Ascending aorta (tissue), 2 donors: ENCODE data around the gene COL2A1. TPM values are rescaled to one million over a fixed set of nuclear protein-coding genes. Genes with fewer than 3 reads are reported as not detected.

Experiments used
- DNase-seq, 2 donors: peaks; one replicate each; pipeline ENCODE4 v3.0.0-alpha.2; 2019; ENCODE audit warnings: low spot score in 2 of 2
- H3K27ac ChIP-seq, 2 donors: fragments of 200-600 bp; sonication (generic); one replicate each; pipeline ENCODE4 v1.5.1; 2016 to 2017; ENCODE audit warnings: mild to moderate bottlenecking in 1 of 2
- H3K27me3 ChIP-seq: fragments of 200-600 bp; sonication (generic); one replicate; pipeline ENCODE4 v1.5.1; 2017
- H3K36me3 ChIP-seq, 2 donors: fragments of 200-600 bp; sonication (generic); one replicate each; pipeline ENCODE4 v1.5.1; 2016
- H3K4me1 ChIP-seq, 2 donors: fragments of 200-600 bp; sonication (generic); one replicate each; pipeline ENCODE4 v1.5.1; 2016 to 2017; ENCODE audit warnings: mild to moderate bottlenecking in 1 of 2
- H3K4me3 ChIP-seq, 2 donors: fragments of 200-600 bp; sonication (generic); one replicate each; pipeline ENCODE4 v1.5.1; 2016 to 2017; ENCODE audit warnings: mild to moderate bottlenecking in 1 of 2
- H3K9me3 ChIP-seq, 2 donors: fragments of 200-600 bp; sonication (generic); one replicate each; pipeline ENCODE4 v1.5.1; 2016
- intact Hi-C: fragments of 100-400 bp; cut with DNase I; formaldehyde crosslinking; loops from one replicate; pipeline ENCODE4 v1.15.1; 2023
- total RNA-seq: library from RNA; depleted of rRNA; stranded (reverse); fragments of >200 nt; gene quantifications from one replicate; pipeline ENCODE4 v1.1.0, GENCODE V29; 2016
- TF ChIP-seq, protein P1 (sequence below), 3 experiments: fragments of 200-600 bp in 2 of 3; fragments of 450-650 bp in 1 of 3; sonication (generic) in 2 of 3; IDR thresholded peaks; one replicate each; pipeline ENCODE4 v1.5.1; 2016 to 2019; ENCODE audit warnings: antibody characterized with exemption in 3 of 3, mild to moderate bottlenecking in 1 of 3, moderate library complexity in 1 of 3

The COL2A1 gene
- total RNA-seq, 1 donor from 2014 or later, result not detected

DNA sequence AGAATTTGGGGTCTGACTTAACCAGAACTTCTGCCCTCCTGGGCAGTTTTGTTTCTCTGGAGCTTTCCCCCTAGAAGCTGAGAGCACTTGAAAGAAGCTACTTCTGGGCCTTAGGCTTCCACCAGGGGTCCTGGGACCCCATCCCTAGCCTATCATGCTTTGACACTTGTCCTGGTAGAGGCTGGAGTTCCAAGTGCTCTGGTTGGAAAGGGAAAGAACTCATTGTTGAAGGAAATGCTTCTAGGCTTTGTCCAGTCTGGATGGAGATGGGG is 1.4 kb upstream of the COL2A1 start:
- Histone ChIP-seq H3K9me3 (no peaks in the 10 kb centered on the region), H3K4me1 (peaks cover 14 to 32% of the 10 kb centered on the region in 2 donors), H3K27ac (no peak overlapping the region), H3K27me3 (peaks cover 12% of the 10 kb centered on the region), H3K4me3 (no peak overlapping the region), H3K36me3 (no peaks in the 10 kb centered on the region)
- intact Hi-C loops, result loop anchor here (10.0 kb wide), 1 partner anchor 149 kb away; the partner anchor contains the start of gene ASB8
- DNase-seq, result no peak
- TF ChIP-seq, protein P1, sequence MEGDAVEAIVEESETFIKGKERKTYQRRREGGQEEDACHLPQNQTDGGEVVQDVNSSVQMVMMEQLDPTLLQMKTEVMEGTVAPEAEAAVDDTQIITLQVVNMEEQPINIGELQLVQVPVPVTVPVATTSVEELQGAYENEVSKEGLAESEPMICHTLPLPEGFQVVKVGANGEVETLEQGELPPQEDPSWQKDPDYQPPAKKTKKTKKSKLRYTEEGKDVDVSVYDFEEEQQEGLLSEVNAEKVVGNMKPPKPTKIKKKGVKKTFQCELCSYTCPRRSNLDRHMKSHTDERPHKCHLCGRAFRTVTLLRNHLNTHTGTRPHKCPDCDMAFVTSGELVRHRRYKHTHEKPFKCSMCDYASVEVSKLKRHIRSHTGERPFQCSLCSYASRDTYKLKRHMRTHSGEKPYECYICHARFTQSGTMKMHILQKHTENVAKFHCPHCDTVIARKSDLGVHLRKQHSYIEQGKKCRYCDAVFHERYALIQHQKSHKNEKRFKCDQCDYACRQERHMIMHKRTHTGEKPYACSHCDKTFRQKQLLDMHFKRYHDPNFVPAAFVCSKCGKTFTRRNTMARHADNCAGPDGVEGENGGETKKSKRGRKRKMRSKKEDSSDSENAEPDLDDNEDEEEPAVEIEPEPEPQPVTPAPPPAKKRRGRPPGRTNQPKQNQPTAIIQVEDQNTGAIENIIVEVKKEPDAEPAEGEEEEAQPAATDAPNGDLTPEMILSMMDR (IDR thresholded peaks at IDR 0.05), result no peak

DNA sequence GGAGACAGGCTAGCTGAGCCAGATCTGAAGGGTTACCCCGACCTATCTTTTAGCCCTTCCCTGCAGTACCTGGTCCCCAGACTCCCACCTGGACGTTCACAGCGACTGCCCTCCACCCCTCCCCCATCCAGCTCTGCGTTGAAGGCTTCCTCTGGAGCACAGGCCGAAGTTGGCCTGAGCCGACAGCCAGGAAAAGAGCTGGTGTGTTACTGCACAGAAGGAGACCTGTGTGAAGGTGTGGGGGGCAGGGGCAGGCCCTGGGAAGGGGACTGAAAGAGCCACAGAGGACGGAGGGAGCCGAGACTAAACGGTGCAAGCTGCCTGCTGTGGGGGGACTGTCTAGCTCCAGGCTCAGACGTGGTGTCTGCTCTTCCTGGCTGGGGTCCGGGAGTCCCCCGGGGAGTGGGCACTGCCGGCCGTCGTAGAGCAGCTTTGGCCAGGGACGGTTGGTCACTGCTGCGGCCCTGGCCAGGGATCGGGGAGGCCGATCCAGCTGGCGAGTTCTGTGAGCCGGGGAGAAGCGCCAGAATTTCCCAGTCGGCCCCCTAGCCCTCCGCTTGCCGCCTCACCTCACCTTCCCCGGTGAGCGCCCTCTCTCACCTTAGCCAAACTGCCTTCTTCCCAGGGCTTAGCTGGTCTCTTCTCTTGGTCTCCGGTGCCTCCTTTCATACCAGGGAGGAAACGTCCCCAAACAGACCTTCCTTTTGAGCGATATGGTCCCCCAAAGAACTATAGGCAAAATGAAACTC is 899 bp upstream of the COL2A1 start:
- intact Hi-C loops, result loop anchor here (10.0 kb wide), 1 partner anchor 150 kb away; the partner anchor contains the start of gene ASB8
- H3K4me3 ChIP-seq, result peak overlapping the region; percentile 49 to 73
- no peak for DNase-seq
- no peaks in the 10 kb centered on the region for H3K36me3 ChIP-seq
- no peak overlapping the region for H3K27ac ChIP-seq
- peaks cover 12% of the 10 kb centered on the region for H3K27me3 ChIP-seq
- H3K9me3 ChIP-seq, result no peaks in the 10 kb centered on the region
- peaks cover 14 to 32% of the 10 kb centered on the region in 2 donors for H3K4me1 ChIP-seq
- TF ChIP-seq, protein P1 (IDR thresholded peaks at IDR 0.05), result no peak

DNA sequence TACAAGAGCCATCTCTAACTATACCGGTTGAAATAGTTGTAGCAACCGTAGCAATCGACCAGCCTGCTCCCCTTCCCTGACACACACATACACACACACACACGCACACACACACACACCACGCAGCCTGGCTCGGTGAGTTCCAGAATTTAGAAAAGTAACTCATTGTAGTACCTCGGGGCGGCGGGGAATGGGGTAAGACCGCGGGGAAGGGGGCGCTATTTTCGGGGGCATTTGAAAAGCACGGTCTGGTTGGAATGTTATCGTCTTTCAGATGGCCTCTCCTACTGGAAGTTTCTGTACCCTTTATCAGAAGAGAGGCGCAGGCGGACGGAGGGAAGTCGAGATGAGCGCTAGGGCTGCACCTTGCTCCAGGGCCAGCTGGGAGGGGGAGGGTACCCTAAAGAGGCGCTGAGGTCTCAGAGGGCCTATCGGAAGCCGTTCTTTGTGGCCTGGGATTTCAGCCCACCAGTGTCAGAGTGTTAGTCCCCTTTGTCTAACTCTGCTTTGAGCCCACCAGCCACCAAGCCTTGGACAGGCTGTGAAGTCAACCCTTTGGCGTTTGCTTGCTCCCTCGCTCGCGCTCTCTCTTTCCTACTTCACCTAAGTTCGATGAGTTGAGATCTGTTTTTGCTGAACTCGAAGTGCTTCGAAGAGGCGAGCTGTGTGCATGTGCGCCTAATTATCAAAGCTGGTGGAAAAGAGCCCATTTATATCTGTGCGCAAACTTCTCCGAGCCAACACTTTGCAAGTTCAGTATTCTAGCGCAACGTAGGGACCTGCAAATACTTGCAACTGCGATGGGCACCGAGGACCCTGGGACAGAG is 837 bp downstream of the COL2A1 start:
- intact Hi-C loops, result loop anchor here (10.0 kb wide), 1 partner anchor 151 kb away; the partner anchor contains the start of gene ASB8

DNA sequence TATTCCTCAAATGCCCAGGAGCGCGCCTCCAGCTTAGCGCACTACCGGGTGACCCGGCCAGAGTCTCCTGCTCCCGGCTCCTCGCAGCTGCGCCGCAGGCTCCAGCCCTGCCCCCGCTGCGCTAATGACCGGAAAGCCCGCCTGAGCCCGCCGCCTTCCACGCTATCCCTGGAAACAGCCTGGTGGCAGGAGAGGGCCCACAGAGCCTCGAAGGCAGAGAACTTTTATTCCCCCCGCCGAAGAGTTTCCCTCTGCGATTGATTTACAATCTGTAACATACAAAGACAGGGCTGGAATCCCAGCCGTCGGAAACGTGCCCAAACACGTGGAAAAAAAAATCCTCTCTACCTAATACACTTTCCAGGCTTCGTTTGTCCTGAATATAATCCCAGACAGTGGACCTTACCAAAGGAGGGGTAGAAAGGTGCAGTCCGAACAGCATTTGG is 1.5 kb downstream of the COL2A1 start:
- intact Hi-C loops, result loop anchor here (10.0 kb wide), 1 partner anchor 152 kb away; the partner anchor contains the start of gene ASB8
- Histone ChIP-seq H3K27me3 (peaks cover 12% of the 10 kb centered on the region), H3K4me3 (peak overlapping the region; percentile 68 to 73), H3K4me1 (peaks cover 14 to 32% of the 10 kb centered on the region in 2 donors), H3K9me3 (no peaks in the 10 kb centered on the region), H3K27ac (no peak overlapping the region), H3K36me3 (no peaks in the 10 kb centered on the region)
- TF ChIP-seq, protein P1 (IDR thresholded peaks at IDR 0.05), result no peak
- no peak for DNase-seq

More for the DNA sequence above, 837 bp downstream of the COL2A1 start:
- DNase-seq, result no peak
- Histone ChIP-seq H3K4me3 (peak overlapping the region; percentile 68 to 73), H3K9me3 (no peaks in the 10 kb centered on the region), H3K27ac (no peak overlapping the region), H3K4me1 (peaks cover 14 to 32% of the 10 kb centered on the region in 2 donors), H3K27me3 (peaks cover 12% of the 10 kb centered on the region), H3K36me3 (no peaks in the 10 kb centered on the region)
- TF ChIP-seq, protein P1 (IDR thresholded peaks at IDR 0.05), result no peak

DNA sequence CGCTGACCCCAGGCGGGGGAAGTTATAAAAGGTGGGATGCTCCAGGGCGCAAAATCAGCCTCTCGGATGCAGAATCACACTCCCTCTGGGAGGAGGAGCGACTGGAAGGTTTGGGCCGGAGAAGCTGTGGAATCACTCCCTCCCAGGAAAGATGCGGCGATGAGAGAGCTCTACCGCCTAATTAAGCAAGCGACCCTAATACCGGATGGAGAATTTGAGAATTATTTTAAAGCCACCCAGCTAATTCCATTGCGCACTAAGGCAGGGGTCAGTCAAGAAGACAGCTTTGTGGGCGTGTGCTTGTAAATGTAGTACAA is 1.9 kb downstream of the COL2A1 start:
- TF ChIP-seq, protein P1 (IDR thresholded peaks at IDR 0.05), result no peak
- intact Hi-C loops, result loop anchor here (10.0 kb wide), 1 partner anchor 152 kb away; the partner anchor contains the start of gene ASB8
- H3K36me3 ChIP-seq, result no peaks in the 10 kb centered on the region
- peak overlapping the region; percentile 68 to 73 for H3K4me3 ChIP-seq
- no peaks in the 10 kb centered on the region for H3K9me3 ChIP-seq
- H3K27ac ChIP-seq, result no peak overlapping the region
- peaks cover 14 to 32% of the 10 kb centered on the region in 2 donors for H3K4me1 ChIP-seq
- DNase-seq, result no peak
- peaks cover 12% of the 10 kb centered on the region for H3K27me3 ChIP-seq
